Adipose tissue (tissue), 3 donors: ENCODE data around the gene KCNK10. TPM values are rescaled to one million over a fixed set of nuclear protein-coding genes. Genes with fewer than 3 reads are reported as not detected.

Source experiments
- H3K27ac ChIP-seq: one replicate; pipeline ENCODE4 v1.5.1; 2013; ENCODE audit warnings: low read depth, low read length
- WGBS, 3 donors: extraction: QIAGEN DNeasy Blood & Tissue Kit; methylation state at CpG; one replicate each; pipeline ENCODE4 v1.1.7; 2013; 5-methylcytosine and 5-hydroxymethylcytosine counted together
- polyA plus RNA-seq, 3 donors: library from polyadenylated mRNA; stranded (reverse); fragments of 200-250 nt; gene quantifications; one replicate each; pipeline ENCODE4 v1.2.3, GENCODE V29; 2013
- donor health status: healthy with polysubstance abuse.
- donor health status: Bipolar disorder and iron deficiency.
- donor health status: healthy.

The KCNK10 gene
- polyA plus RNA-seq, 3 donors = 0.03 to 0.48 TPM; not detected in 1

DNA sequence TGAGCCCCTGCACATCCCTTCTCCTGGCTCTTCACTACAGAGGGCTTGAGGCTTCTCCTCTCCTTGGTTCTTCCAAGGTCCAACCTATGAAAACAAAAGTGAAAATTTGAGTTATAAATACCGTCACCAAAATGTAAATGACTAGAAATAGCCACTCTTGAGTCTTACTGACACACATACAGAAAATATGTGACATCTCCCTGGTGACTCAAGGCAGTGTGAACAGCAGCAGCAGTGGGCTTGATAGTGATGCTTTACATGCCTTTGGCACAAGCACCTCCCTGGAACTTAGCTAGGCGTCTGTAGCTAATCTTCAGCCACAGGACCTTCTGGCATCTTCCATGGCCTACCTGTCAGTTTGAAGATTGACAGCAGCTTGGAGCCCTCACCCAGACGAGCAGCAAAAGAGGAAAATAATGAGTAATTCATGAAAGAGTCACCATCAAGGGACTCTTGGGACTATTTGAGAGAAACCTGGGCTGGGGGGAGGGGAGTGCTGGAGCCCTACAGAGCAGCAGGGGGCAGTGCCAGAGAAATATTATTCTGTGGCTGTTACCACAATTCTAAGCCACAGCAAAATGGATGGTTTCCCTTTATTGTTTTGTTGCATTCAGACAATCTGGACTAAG, 158.0 kb downstream of the KCNK10 start:
- 44 to 61% (median 57%) methylated on average over 3 of the region's 3 CpGs for WGBS, 3 donors
- H3K27ac ChIP-seq = no peak overlapping the region

DNA sequence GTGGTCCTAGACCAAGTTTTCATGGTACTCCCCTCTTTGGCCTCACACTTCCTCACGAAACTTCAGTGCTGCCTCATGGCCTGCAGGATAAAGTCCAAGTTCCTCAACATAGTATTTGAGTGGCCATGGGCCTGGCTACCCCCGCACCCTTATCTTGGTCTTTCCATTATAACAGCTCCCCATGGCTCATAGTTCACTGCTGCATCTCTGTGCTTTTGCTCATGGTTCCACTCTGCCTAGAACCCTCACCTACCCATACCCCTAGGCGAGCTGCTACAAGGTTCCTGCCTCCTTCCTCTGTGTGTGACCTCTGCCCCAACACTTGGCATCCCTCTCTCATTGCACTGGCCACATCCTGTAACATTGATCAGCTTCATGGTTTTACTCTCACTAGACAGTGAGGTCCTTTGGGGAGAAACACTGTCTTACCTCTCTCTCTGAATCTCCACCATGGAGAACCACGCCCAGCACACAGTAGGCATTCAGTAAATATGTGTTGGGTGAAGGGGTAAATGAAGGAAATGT, 159.3 kb downstream of the KCNK10 start:
- no peak overlapping the region for H3K27ac ChIP-seq
- 73 to 83% (median 80%) methylated on average over 4 of the region's 4 CpGs for WGBS, 3 donors

DNA sequence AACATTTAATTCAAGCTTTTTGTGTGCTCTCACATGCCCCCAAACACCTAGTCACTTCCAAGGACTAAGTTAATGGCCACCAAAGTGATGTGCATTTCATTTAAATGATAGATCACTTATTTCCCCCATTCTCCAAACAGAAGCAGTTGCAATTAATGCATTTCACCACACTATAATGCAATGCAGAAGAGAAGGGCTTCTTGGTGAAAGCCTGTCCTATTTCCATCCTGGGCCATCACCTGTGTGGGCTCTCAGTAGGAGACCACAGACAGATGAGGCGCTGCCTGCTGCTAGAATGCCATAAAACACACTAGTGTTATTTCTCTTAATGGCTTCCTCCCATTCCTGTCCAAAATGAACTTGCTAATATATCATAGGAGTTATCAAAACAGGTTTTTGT, 166.9 kb downstream of the KCNK10 start:
- 81 to 85% (median 84%) methylated on average over 1 of the region's 1 CpG for whole genome bisulfite sequencing, 3 donors
- H3K27ac ChIP-seq = no peak overlapping the region

DNA sequence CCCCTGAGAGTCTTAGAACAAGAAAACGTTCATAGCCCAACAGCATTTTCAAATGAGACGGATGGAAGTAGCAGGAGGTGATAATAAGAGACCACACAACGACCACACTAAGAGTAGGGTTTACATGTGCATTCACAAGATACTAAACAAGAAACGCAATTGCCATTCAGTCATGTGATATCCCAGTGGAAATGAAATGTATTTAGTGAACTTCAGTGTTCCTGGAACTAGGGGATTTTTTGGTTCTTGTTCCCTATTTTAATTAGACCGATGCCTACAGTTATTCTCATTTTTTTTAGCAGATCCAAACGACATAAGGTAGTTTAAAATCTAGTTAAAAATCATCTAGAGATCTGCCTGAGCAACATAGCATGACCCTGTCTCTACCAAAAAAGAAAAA, 168.1 kb downstream of the KCNK10 start:
- 70 to 74% (median 72%) methylated on average over 6 of the region's 6 CpGs for WGBS, 3 donors
- no peak overlapping the region for H3K27ac ChIP-seq

DNA sequence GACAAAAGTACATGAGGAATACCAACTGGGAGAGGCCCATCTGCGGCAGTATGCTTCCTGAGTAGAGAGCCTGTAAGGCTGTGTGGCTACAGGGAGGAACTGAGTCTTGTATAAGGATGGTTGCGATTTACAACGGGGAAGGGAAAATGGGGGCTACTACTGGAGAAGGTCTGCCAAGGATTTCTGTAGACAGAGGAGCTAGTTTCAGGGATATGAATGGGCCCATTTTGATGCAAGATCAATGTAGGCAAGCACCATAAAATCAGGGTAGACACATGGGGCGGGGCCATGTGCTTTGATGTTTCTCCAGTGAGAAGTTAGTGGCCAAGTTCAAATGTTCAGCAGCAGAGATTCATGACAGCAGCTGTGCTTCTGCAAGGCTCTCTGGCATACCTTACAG, 168.7 kb downstream of the KCNK10 start:
- 85 to 94% (median 89%) methylated on average over 4 of the region's 4 CpGs for WGBS, 3 donors
- H3K27ac ChIP-seq = no peak overlapping the region

DNA sequence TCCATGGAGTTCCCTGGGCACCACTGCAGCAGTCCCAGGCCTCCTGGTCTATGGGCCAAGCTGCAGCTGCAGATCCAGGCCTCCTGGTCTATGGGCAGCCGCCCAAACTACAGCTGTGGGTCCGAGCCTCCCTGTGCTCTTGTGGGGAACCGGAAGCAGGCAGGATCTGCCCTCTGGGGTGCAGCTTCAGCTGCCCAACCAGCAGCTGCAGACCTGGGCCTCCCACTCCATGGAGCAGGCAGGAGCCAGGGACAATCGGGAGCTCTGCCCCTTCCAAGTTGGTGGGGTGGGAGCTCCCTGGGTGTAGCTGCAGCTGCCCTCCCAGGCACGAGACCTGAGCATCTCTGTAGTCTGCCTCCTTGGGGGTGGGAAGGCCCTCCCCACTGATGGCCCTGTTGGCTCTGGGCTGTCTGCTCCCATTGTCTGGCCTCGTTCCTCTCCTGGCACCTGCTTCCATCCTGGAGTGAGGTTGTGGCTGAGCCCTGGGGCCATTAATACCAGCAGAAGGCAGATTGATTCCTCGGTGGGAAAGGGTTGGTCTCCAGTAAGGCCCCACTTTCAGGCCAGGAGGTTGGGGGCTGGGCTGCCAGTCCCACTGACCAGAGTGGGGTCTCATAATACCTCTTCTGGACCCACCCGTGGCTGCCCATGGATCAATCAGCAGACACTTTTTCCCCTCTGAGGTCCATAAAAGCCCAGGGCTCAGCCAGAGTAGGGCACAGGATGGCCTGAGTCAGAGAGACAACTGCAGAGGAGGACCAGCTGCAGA, 176.0 kb downstream of the KCNK10 start:
- WGBS, 3 donors = 83 to 89% (median 85%) methylated on average over 8 of the region's 8 CpGs
- no peak overlapping the region for H3K27ac ChIP-seq

DNA sequence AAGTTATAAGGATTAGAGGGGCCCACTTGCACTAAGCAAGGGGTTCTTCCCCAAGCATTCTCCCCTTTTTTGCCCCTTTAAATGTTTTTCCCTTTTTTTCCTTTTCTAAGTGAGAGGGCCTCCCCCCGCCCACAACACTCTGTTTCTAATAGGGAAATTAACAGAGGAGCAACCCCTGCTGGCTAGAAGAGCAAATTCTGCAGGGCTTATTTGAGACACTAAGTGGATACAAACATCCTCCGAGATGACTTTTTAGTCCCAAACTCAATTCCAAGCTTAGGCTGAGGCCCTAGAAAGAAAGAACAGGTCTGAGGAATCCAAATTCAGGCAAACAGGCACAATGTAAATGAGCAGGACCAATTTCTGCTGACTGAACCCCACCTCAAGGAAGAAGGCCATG, 179.3 kb downstream of the KCNK10 start:
- 64 to 86% (median 75%) methylated on average over 2 of the region's 2 CpGs for WGBS, 3 donors
- H3K27ac ChIP-seq = no peak overlapping the region

DNA sequence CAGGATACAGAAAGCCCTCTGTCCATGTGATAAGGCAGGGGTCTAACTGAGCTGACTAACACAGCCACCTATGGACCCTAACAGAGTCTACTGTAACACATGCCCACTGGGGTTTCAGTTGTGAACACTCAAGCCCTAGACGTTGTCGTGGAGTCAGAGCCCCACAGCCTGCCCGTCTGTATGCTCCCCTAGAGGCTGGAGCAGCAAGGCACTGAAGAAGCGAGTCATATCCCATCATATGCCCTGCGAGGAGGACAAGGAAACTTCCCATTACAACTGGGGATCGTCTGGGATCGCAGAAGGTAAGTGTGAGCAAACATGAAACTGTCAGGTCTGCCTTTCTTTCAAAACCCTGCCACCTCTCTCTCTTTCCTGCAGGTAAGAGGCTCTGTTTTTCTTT, 180.1 kb downstream of the KCNK10 start:
- H3K27ac ChIP-seq = no peak overlapping the region
- WGBS, 3 donors = 58 to 75% (median 73%) methylated on average over 7 of the region's 7 CpGs

DNA sequence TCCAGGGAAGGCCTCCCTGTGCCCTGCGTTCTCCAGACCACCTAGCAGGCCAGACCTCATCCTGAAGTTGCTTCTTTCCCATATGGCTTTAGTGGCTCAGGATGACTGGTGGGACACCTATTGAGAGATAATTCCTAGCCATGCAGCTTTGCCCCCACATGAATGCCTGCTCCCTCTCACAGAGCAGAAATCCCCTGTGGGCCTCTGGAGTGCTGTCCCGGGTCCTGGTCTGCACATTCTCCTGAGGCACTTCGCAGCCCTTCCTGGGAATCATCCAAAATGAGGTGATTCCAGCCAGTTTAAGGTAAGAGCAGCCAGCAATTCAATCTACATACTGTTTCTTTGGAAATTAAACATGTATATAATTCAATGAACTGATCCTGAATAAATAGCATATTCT, 182.2 kb downstream of the KCNK10 start:
- WGBS, 3 donors = 68 to 74% (median 69%) methylated on average over 3 of the region's 3 CpGs
- no peak overlapping the region for H3K27ac ChIP-seq

DNA sequence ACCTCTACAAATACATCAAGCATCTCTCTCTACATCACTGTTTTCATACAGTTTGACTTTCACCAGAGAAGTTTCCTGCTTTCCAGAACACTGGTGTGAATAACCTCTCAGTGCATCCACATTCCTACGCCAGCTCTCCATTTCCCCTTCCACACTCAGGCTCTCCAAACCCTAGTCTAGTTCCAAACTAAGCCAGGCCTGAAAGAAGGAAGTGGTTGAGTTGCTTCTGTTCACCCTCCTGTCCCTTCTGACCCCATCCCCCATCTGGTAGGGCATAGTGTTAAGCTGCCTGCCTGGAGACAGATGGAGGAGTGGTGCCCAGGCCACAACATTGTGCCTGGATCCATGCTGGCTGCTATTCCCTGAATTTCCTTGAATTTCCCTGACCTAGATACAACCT, 185.7 kb downstream of the KCNK10 start:
- WGBS, 3 donors = 56 to 92% (median 88%) methylated on average over 1 of the region's 1 CpG

More for the DNA sequence above, 185.7 kb downstream of the KCNK10 start:
- no peak overlapping the region for H3K27ac ChIP-seq

Other genes with a start within 250 kb of the KCNK10 start
- 1 to 10 TPM; 4.2 to 7.4 (median 5.6) TPM for gene SPATA7, start 62.4 kb upstream of the KCNK10 start, polyA plus RNA-seq
- gene PTPN21, start 231.7 kb upstream of the KCNK10 start, polyA plus RNA-seq = 10 to 100 TPM in 1 of 3 donors, 1 to 10 TPM in 2; 4.4 to 17.4 (median 8.3) TPM
- gene ZC3H14, start 239.8 kb upstream of the KCNK10 start, polyA plus RNA-seq = 10 to 100 TPM; 18.0 to 23.5 (median 22.7) TPM